22Rv1 (cell line): ENCODE measurements around the gene ACVR1C.

Experiments
- H3K27ac ChIP-seq: fragments of 450-650 bp; 2 replicates; pipeline ENCODE4 v1.5.1; 2017
- ZFX ChIP-seq: fragments of 450-650 bp; IDR thresholded peaks from 2 replicates; pipeline ENCODE4 v1.6.1; 2017; ENCODE audit warnings: antibody characterized with exemption, borderline replicate concordance
- TF ChIP-seq, protein P1 (sequence below): fragments of 450-650 bp; IDR thresholded peaks from 2 replicates; pipeline ENCODE4 v1.5.1; 2017; ENCODE audit warnings: mild to moderate bottlenecking

Gene ACVR1C

DNA sequence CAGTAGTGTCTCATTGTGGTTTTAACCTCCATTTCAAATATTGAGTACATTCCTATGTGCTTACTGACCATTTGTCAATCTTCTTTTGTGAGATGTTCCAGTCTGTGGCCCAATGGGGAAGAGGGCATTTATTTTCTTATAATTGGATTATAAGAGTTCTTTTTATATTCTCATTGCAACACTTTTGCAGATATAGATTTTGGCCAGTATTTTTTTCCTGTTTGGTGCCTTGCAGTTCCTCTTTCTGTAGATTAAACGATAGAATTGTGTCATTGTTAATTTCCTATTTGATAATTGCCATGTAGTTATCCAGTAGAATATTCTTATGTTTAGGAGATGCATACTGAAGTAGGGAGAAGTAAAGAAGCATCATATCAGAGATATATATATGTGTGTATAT lies 128.3 kb downstream of the ACVR1C start:
- H3K27ac ChIP-seq = no peak overlapping the region
- TF ChIP-seq, protein P1, sequence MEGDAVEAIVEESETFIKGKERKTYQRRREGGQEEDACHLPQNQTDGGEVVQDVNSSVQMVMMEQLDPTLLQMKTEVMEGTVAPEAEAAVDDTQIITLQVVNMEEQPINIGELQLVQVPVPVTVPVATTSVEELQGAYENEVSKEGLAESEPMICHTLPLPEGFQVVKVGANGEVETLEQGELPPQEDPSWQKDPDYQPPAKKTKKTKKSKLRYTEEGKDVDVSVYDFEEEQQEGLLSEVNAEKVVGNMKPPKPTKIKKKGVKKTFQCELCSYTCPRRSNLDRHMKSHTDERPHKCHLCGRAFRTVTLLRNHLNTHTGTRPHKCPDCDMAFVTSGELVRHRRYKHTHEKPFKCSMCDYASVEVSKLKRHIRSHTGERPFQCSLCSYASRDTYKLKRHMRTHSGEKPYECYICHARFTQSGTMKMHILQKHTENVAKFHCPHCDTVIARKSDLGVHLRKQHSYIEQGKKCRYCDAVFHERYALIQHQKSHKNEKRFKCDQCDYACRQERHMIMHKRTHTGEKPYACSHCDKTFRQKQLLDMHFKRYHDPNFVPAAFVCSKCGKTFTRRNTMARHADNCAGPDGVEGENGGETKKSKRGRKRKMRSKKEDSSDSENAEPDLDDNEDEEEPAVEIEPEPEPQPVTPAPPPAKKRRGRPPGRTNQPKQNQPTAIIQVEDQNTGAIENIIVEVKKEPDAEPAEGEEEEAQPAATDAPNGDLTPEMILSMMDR = no peak
- TF ChIP-seq ZFX = no peak

DNA sequence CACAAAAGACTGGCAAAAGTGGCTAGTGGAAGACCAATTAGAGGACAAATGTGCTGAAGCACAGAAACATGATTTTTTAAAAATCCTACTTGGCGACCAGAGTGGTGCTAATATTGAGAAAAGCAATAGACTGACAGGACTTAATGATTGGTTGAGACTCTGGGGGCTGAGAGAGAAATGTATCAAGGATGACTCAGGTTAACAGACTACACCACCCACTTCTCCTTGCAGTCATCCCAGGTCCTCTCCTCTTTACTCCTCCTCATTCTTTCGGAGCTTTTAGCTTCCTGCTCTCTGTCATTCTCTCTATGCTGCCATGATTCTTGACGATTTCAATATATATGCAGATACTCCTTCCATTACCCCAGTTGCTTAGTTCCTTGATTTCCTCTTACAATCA lies 130.2 kb downstream of the ACVR1C start:
- TF ChIP-seq ZFX = no peak
- TF ChIP-seq, protein P1 = no peak
- no peak overlapping the region for H3K27ac ChIP-seq

DNA sequence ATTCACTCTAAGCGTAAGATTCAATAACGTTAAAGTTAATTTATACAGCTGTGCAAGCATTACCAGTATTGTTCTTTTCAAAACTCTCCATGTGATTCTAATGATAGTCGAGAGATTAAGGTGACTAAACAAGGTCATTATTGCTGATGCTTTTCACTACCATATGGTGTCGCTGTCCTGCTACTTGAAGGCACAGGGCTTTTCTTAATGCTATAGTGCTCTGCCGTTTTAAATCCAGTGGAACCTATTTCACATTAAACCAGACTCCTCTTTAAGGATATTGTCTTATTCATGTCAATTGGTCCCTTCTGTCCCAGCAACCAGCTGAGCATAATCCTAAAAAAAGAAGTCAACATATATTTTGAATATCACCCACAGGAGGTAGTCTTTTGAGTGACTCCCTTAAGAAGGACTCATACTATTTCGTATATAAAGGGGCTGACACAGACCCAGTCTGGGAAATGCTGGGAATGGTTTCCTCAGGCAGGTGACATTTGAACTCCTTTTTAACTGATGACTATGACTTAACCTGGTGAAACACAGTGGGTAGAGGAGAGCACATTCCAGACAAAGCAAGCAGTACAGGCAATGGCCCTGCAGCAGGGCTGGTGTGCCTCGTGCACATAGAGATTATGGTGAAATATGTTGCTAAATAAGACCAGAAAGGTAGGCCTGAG lies 130.9 kb downstream of the ACVR1C start:
- TF ChIP-seq ZFX = no peak
- TF ChIP-seq, protein P1 = peak; percentile 74

DNA sequence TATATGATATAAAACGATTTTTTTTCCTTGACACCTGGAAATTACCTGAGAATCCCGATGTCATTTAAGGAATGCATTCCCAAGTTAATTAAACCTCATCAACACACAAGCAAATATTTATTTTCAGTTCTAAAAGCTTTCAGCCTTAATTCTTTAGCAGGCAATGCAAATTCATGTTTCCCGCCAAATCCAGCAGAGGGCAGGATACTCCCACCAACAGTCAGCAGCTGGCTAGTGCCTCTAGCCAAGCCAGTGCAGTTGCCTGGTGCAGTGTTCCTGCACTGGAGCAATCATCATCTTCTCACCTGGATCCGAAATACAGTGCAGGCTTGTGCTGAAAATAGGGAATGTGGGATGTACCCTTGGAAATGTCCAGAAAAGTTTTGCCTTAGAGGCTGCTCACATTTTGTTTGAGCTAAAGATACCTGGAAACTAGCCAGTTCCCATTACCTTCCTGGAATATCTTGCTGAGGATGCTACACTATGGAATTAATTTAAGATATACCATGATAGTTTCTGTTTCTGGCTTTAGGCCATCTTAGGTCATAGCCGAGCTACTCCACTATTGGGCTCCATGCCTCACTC lies 136.4 kb downstream of the ACVR1C start:
- H3K27ac ChIP-seq = no peak overlapping the region
- no peak for TF ChIP-seq ZFX
- TF ChIP-seq, protein P1 = peak; percentile 76

More for the DNA sequence above, 130.9 kb downstream of the ACVR1C start:
- no peak overlapping the region for H3K27ac ChIP-seq

DNA sequence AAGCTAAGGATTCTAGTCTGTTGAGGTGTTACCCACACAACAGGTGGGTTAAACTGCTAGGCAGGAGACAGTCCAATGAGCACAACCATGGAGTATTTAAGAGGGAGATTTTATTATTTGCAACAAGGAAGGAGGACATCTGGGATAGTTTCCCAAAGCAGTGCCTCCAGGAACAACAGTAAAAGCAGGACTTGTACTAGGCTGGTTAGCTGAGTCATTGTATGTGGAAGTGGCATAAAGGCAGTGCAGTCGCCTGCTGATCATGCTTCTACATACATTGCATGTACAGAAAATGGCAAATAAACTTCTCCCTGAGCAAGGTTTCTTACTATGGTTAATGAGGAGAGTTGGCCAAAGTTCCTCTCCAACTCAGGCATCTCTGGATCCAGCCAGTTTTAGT lies 138.7 kb downstream of the ACVR1C start:
- TF ChIP-seq, protein P1 = no peak
- TF ChIP-seq ZFX = no peak
- H3K27ac ChIP-seq = no peak overlapping the region

DNA sequence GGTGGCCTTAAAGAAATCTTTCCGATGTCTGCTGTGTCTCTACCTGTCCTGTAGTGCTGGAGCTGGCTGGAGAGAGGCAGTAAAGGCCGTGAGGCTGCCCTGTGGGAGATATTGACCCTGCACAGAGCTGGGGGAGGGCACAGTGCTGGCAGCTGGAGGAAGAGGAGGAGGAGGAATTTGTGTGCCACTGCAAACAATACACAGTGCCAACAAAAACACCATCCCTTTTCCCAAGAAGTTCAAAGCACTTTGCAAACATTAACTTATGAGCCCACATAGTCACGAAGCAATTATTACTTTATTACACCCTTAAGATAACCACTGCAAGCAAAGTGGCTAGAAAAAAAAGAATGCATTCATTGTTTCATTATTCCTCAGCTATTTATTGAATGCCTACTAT lies 139.8 kb downstream of the ACVR1C start:
- no peak for TF ChIP-seq ZFX
- TF ChIP-seq, protein P1 = no peak
- no peak overlapping the region for H3K27ac ChIP-seq

DNA sequence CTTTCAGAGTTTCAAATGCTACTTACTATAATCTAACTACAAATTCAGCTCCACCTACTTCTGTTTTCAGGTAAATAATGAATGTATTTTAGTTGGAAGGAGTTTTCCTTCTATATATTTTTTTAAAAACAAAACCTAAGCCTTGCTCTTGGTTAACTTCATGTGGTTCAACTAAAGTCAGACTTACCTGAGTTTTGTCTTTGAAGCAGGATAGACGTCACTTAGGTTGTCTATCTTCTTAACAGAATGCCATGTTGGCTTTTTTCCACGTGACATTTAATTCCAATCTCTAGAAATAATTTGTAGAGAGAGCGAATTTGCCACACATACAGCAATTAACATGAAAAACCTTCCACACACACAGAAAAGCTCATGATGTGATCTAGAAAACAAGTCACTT lies 140.9 kb downstream of the ACVR1C start:
- TF ChIP-seq, protein P1 = no peak
- TF ChIP-seq ZFX = no peak
- H3K27ac ChIP-seq = no peak overlapping the region
